IMR-90 (cell line): ENCODE results near the gene TARDBP. TPM values are rescaled to one million over a fixed set of nuclear protein-coding genes. Genes with fewer than 3 reads are reported as not detected.

Experiments
- ATAC-seq: fragments of 200-7000 bp; cut with Tn5 transposase; 2 replicates; pipeline ENCODE4 v1.9.1; 2020; ENCODE audit warnings: low read depth, mild to moderate bottlenecking, moderate library complexity
- BruUV-seq: library from RNA; stranded (reverse); fragments of 400-500 nt; replicated peaks from 2 replicates; lab custom pipeline; 2021; lab: Mats Ljungman, UMichigan
- CTCF ChIA-PET: fragments of 300-600 bp; formaldehyde crosslinking; extraction: SDS; loops from one replicate; lab custom pipeline; 2021; ENCODE audit warnings: antibody characterized with exemption; lab: Yijun Ruan, JAX
- POLR2A ChIA-PET: fragments of 300-600 bp; sonication (Branson Sonifier 250); formaldehyde crosslinking; loops from one replicate; lab custom pipeline; 2022; ENCODE audit warnings: antibody characterized with exemption; ENCODE audit not compliant: unreplicated experiment; lab: Charles Lee
- DNase-seq: peaks from one replicate; pipeline ENCODE4 v3.0.0; 2013
- H2AFZ ChIP-seq: replicated peaks from 2 replicates; pipeline ENCODE3; 2013; ENCODE audit warnings: low read length, mild to moderate bottlenecking; ENCODE audit not compliant: poor library complexity
- H2AK5ac ChIP-seq: 2 replicates; pipeline ENCODE4 v1.6.1; 2013; ENCODE audit warnings: low read depth, low read length, inconsistent platforms
- H2AK9ac ChIP-seq: replicated peaks from 2 replicates; pipeline ENCODE3; 2013; ENCODE audit warnings: mild to moderate bottlenecking, low read depth, low read length, moderate library complexity; ENCODE audit not compliant: poor library complexity
- H2BK120ac ChIP-seq: 2 replicates; pipeline ENCODE4 v1.6.1; 2013; ENCODE audit warnings: low read depth, low read length, inconsistent platforms
- H2BK15ac ChIP-seq: 3 replicates; pipeline ENCODE4 v1.6.1; 2013; ENCODE audit warnings: low read depth, low read length, inconsistent platforms
- H2BK20ac ChIP-seq: 2 replicates; pipeline ENCODE4 v1.6.1; 2013; ENCODE audit warnings: low read depth, mild to moderate bottlenecking, inconsistent platforms, low read length, moderate library complexity
- H2BK5ac ChIP-seq: 2 replicates; pipeline ENCODE4 v1.6.1; 2013; ENCODE audit warnings: mild to moderate bottlenecking, low read depth, low read length, inconsistent platforms; ENCODE audit not compliant: poor library complexity, severe bottlenecking
- H3K14ac ChIP-seq: replicated peaks from 2 replicates; pipeline ENCODE4 v1.6.1; 2013; ENCODE audit warnings: low read depth, low read length, inconsistent platforms
- H3K18ac ChIP-seq: 2 replicates; pipeline ENCODE4 v1.6.1; 2013; ENCODE audit warnings: low read depth, low read length, control low read depth
- H3K23ac ChIP-seq: 2 replicates; pipeline ENCODE4 v1.6.1; 2013; ENCODE audit warnings: low read depth, low read length, inconsistent platforms
- H3K27ac ChIP-seq: 2 replicates; pipeline ENCODE4 v1.5.1; 2013; ENCODE audit warnings: mild to moderate bottlenecking, control low read depth, low read length; ENCODE audit not compliant: insufficient read depth
- H3K27me3 ChIP-seq: 2 replicates; pipeline ENCODE4 v1.6.1; 2013; ENCODE audit warnings: low read length; ENCODE audit not compliant: control insufficient read depth, insufficient read depth
- H3K36me3 ChIP-seq: 2 replicates; pipeline ENCODE4 v1.6.1; 2013; ENCODE audit warnings: low read length, mixed read lengths; ENCODE audit not compliant: control insufficient read depth, insufficient read depth
- H3K4ac ChIP-seq: 2 replicates; pipeline ENCODE4 v1.6.1; 2013; ENCODE audit warnings: low read depth, low read length, inconsistent platforms
- H3K4me1 ChIP-seq: 2 replicates; pipeline ENCODE4 v1.6.1; 2013; ENCODE audit warnings: low read length, mixed read lengths; ENCODE audit not compliant: control insufficient read depth, insufficient read depth
- H3K4me2 ChIP-seq: 2 replicates; pipeline ENCODE4 v1.6.1; 2013; ENCODE audit warnings: low read depth, mild to moderate bottlenecking, control low read depth, low read length, moderate library complexity
- H3K4me3 ChIP-seq: 2 replicates; pipeline ENCODE4 v1.5.1; 2013; ENCODE audit warnings: low read depth, mild to moderate bottlenecking, control low read depth, low read length, moderate library complexity; ENCODE audit not compliant: insufficient read depth
- H3K56ac ChIP-seq: 2 replicates; pipeline ENCODE4 v1.6.1; 2013; ENCODE audit warnings: low read length, inconsistent platforms; ENCODE audit not compliant: insufficient read depth; ENCODE audit errors: extremely low read depth
- H3K79me1 ChIP-seq, 2 experiments: 2 replicates each; pipeline ENCODE4 v1.6.1; 2013; ENCODE audit warnings: low read length in 2 of 2, inconsistent platforms in 1 of 2, low read depth in 1 of 2
- H3K9ac ChIP-seq: 2 replicates; pipeline ENCODE4 v1.6.1; 2013; ENCODE audit warnings: low read depth, low read length, control low read depth
- H3K9me1 ChIP-seq: 2 replicates; pipeline ENCODE4 v1.6.1; 2013; ENCODE audit warnings: low read length, inconsistent platforms; ENCODE audit not compliant: insufficient read depth
- H3K9me3 ChIP-seq: 2 replicates; pipeline ENCODE4 v1.6.1; 2013; ENCODE audit warnings: low read length; ENCODE audit not compliant: control insufficient read depth, insufficient read depth
- H4K20me1 ChIP-seq: 2 replicates; pipeline ENCODE4 v1.6.1; 2013; ENCODE audit warnings: low read length, inconsistent platforms; ENCODE audit not compliant: insufficient read depth
- H4K5ac ChIP-seq: 2 replicates; pipeline ENCODE4 v1.6.1; 2013; ENCODE audit warnings: mild to moderate bottlenecking, low read depth, low read length, control low read depth
- H4K8ac ChIP-seq, 2 experiments: 2 replicates each; pipeline ENCODE4 v1.6.1; 2013; ENCODE audit warnings: low read depth in 2 of 2, low read length in 2 of 2, control low read depth in 1 of 2, inconsistent platforms in 1 of 2
- H4K91ac ChIP-seq: 2 replicates; pipeline ENCODE4 v1.6.1; 2013; ENCODE audit warnings: low read depth, low read length, inconsistent platforms; ENCODE audit not compliant: insufficient read depth
- FOS ChIP-seq: fragments of 150-350 bp; IDR thresholded peaks from 2 replicates; pipeline ENCODE4 v1.6.1; 2016; ENCODE audit warnings: low read depth, low read length
- MAFK ChIP-seq: IDR thresholded peaks from 2 replicates; pipeline ENCODE4 v1.6.1; 2012; ENCODE audit warnings: low read depth, low read length, improper control_type of control experiment
- MAZ ChIP-seq: IDR thresholded peaks from 2 replicates; pipeline ENCODE4 v1.6.1; 2012; ENCODE audit warnings: low read depth, mild to moderate bottlenecking, low read length, improper control_type of control experiment, moderate library complexity, borderline replicate concordance
- MXI1 ChIP-seq: IDR thresholded peaks from 2 replicates; pipeline ENCODE4 v1.6.1; 2012; ENCODE audit warnings: low read depth, mild to moderate bottlenecking, low read length, moderate library complexity, borderline replicate concordance
- POLR2A ChIP-seq: IDR thresholded peaks from 2 replicates; pipeline ENCODE4 v1.6.1; 2012; ENCODE audit warnings: mild to moderate bottlenecking, low read depth, low read length
- RFX5 ChIP-seq: IDR thresholded peaks from 2 replicates; pipeline ENCODE4 v1.8.0; 2012; ENCODE audit warnings: low read depth, mild to moderate bottlenecking, low read length, moderate library complexity
- WGBS, 2 experiments: methylation state at CpG; one replicate each; pipeline versions ENCODE4 v1.1.5 to v1.1.7; 2013; ENCODE audit warnings: missing lambda C conversion rate in 2 of 2; ENCODE audit not compliant: insufficient read length in 1 of 2; ENCODE audit errors: extremely low coverage in 2 of 2; 5-methylcytosine and 5-hydroxymethylcytosine counted together
- dilution Hi-C: fragments of 300-500 bp; cut with HindIII; formaldehyde crosslinking; loops from one replicate; pipeline ENCODE4 v1.14.3; 2018; ENCODE audit warnings: low sequenced_read_pairs; ENCODE audit not compliant: unreplicated experiment
- in situ Hi-C: fragments of 300-500 bp; cut with MboI; formaldehyde crosslinking; loops from 3 replicates; pipeline ENCODE4 v1.14.3; 2019; ENCODE audit warnings: low sequenced_read_pairs, inconsistent platforms, mixed read lengths
- intact Hi-C: fragments of 100-400 bp; cut with micrococcal nuclease; formaldehyde crosslinking; loops from 2 replicates; pipeline ENCODE4 v1.10.0; 2022
- polyA plus RNA-seq, 3 experiments: library from polyadenylated mRNA; depleted of rRNA; stranded (reverse); fragments of >200 nt; gene quantifications; 2 replicates each; pipeline ENCODE4 v1.2.3, GENCODE V29; 2012; ENCODE audit warnings: low replicate concordance in 1 of 3
- total RNA-seq: library from RNA; depleted of rRNA; stranded (reverse); fragments of >200 nt; gene quantifications from 2 replicates; pipeline ENCODE4 v1.2.3, GENCODE V29; 2012
- TF ChIP-seq, protein P1 (sequence below): fragments of 150-350 bp; IDR thresholded peaks from 2 replicates; pipeline ENCODE4 v1.6.1; 2016; ENCODE audit warnings: low read depth, mild to moderate bottlenecking, low read length, moderate library complexity, borderline replicate concordance
- TF ChIP-seq, protein P2 (sequence below): fragments of 150-350 bp; IDR thresholded peaks from 2 replicates; pipeline ENCODE4 v1.6.1; 2017; ENCODE audit warnings: mild to moderate bottlenecking, antibody characterized with exemption, low read length, low read depth

TARDBP gene
- total and polyA plus RNA-seq, 2 of the 4 experiments (the other 2 are of a cell fraction), result 36.7 to 161 TPM

DNA sequence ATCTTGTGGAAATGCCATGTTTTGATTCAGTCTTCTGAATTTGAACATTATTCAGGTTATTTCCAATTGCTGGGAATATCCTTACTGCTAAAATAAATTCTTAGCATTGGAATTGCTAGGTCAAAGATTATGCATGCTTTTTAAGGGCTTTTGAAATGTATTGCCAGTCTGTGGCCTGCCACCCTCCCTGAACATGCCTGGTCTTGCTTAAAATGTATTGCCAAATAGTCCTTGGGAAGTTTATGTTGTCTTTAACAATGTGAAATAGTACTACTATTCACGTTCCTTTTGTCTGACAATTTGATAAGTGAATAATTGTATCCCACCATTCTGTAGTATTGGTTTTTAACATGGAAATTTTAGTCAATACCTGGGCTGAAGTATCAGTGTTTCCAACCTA, 13.6 kb downstream of the TARDBP start:
- ChIA-PET POLR2A (no interaction called here), CTCF (no interaction called here)
- BruUV-seq, result no TSS peak
- Histone ChIP-seq H3K18ac (no peak overlapping the region), H3K14ac (no peak overlapping the region), H2BK5ac (peak overlapping the region; percentile 61), H3K4ac (no peak overlapping the region), H2BK120ac (no peak overlapping the region), H3K27me3 (no peaks in the 10 kb centered on the region), H3K79me1 (peaks cover 11 to 16% of the 10 kb centered on the region in 2 experiments), H4K91ac (no peak overlapping the region), H3K36me3 (peaks cover 40% of the 10 kb centered on the region), H2AK9ac (no peak overlapping the region), H4K20me1 (peaks cover 19% of the 10 kb centered on the region), H2BK20ac (no peak overlapping the region), H3K27ac (no peak overlapping the region), H3K56ac (no peak overlapping the region), H2AFZ (no peak overlapping the region), H3K4me1 (no peaks in the 10 kb centered on the region), H3K9me3 (no peaks in the 10 kb centered on the region), H4K5ac (no peak overlapping the region), H2BK15ac (no peak overlapping the region), H2AK5ac (no peak overlapping the region), H3K9me1 (no peaks in the 10 kb centered on the region), H4K8ac (no peak overlapping the region; a peak in 1 of 4 replicates), H3K4me3 (no peak overlapping the region), H3K9ac (no peak overlapping the region), H3K4me2 (no peak overlapping the region), H3K23ac (no peak overlapping the region)
- WGBS, 2 experiments, result no CpG with 5 or more reads among the region's 1 CpG
- DNase-seq, result no peak
- ATAC-seq, result no peak
- no peak for TF ChIP-seq RFX5
- TF ChIP-seq MAFK, result no peak
- TF ChIP-seq, protein P1, sequence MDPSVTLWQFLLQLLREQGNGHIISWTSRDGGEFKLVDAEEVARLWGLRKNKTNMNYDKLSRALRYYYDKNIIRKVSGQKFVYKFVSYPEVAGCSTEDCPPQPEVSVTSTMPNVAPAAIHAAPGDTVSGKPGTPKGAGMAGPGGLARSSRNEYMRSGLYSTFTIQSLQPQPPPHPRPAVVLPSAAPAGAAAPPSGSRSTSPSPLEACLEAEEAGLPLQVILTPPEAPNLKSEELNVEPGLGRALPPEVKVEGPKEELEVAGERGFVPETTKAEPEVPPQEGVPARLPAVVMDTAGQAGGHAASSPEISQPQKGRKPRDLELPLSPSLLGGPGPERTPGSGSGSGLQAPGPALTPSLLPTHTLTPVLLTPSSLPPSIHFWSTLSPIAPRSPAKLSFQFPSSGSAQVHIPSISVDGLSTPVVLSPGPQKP, result no peak
- TF ChIP-seq MAZ, result no peak
- no peak for TF ChIP-seq POLR2A
- TF ChIP-seq FOS, result no peak
- TF ChIP-seq MXI1, result no peak
- TF ChIP-seq, protein P2, sequence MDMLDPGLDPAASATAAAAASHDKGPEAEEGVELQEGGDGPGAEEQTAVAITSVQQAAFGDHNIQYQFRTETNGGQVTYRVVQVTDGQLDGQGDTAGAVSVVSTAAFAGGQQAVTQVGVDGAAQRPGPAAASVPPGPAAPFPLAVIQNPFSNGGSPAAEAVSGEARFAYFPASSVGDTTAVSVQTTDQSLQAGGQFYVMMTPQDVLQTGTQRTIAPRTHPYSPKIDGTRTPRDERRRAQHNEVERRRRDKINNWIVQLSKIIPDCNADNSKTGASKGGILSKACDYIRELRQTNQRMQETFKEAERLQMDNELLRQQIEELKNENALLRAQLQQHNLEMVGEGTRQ, result no peak
- in situ Hi-C loops (no loop called here), dilution Hi-C loops (no loop called here), intact Hi-C loops (no loop called here)
